ENCODE data around the gene ATG4C.

DNA sequence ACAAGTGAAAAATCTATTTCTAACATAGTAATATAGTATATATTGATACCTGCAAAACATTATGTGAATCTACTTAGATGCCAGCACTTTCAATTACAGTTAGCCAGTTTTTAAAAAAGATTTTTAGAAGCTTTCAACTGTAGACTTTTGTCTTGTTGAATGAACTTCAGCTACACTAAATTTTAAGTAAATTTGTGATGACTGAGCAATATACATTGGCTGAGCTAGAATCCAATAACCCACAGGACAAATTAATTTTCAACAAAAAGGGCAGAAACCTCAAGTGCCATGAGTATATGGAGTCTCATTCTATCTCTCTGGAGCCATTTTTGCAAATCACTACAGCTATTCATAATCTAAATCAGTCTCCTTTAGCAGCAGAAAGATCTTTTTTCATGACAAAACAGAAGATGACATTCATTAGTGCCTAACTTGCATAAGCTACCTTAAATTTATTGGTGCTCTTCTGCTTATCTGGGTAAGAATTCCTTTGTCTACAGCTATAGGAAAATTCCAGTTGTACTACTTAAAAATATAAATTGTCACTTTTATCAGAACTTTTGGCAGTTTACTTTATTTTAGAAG is 100.3 kb downstream of the ATG4C start:
- TF ChIP-seq SP1 (IDR thresholded peaks at IDR 0.05; ENCODE audit: low read depth, low read length) = no peak
- TF ChIP-seq, protein P1, sequence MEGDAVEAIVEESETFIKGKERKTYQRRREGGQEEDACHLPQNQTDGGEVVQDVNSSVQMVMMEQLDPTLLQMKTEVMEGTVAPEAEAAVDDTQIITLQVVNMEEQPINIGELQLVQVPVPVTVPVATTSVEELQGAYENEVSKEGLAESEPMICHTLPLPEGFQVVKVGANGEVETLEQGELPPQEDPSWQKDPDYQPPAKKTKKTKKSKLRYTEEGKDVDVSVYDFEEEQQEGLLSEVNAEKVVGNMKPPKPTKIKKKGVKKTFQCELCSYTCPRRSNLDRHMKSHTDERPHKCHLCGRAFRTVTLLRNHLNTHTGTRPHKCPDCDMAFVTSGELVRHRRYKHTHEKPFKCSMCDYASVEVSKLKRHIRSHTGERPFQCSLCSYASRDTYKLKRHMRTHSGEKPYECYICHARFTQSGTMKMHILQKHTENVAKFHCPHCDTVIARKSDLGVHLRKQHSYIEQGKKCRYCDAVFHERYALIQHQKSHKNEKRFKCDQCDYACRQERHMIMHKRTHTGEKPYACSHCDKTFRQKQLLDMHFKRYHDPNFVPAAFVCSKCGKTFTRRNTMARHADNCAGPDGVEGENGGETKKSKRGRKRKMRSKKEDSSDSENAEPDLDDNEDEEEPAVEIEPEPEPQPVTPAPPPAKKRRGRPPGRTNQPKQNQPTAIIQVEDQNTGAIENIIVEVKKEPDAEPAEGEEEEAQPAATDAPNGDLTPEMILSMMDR (IDR thresholded peaks at IDR 0.05 in 2 of 3, conservative IDR thresholded peaks at IDR 0.05 in 1 of 3; ENCODE audit: control insufficient read depth in 2 of 3, extremely low read depth in 1 of 3, insufficient read depth in 1 of 3, low read depth in 3 of 3, low read length in 3 of 3) = no peak
